Skeletal muscle cell (primary cell): ENCODE results near the gene MLYCD.
A peak's percentile ranks its signal among the peaks of the same experiment; 100 is the strongest.

Experiments
- DNase-seq: peaks from one replicate; pipeline ENCODE4 v3.0.0-alpha.2; 2010; ENCODE audit warnings: low read depth
- H3K4me3 ChIP-seq: 2 replicates; pipeline ENCODE4 v1.5.1; 2011; ENCODE audit warnings: low read depth, mild to moderate bottlenecking, control low read depth, low read length, moderate library complexity

Gene MLYCD

DNA sequence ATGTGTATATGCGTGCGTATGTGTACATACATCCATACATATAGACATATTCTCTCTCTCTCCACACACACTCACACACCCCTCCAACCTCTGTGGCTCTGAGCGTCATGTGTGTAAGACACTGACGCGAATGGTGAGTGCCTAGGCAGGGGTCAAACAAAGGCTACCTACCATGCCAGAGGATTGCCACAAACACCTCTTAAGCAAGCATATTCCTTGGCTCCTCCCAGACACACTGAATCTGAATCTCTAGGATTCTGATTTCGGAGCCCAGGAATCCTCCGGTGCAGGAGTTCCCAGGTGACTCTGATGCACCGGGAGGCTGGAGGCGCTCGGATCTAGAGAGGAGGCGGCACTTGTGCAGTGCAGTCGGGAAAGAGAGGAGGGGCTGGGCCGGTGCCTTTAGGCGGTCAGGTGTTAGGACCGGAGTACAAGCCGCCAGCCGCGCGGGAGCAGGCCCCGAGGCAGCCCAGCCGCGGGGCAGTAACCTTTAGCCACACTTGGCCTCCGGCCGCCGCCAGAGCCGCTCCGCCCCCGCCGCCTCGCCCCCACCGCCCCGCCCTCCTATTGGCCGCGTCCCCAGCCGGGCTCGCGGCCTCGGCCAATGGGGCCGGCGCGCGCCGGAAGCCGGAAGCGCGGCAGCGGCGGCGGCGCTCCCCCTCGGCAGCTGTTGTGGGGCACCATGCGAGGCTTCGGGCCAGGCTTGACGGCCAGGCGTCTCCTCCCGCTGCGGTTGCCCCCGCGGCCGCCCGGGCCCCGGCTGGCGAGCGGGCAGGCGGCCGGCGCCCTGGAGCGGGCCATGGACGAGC, at the start of gene MLYCD:
MLYCD (plus strand) TSS at position 653 of the 809 bp plus-strand sequence; CDS start at position 683, 30 bp downstream.
- no peak for DNase-seq
- peak within 1 kb of the TSS; percentile 69 for H3K4me3 ChIP-seq

DNA sequence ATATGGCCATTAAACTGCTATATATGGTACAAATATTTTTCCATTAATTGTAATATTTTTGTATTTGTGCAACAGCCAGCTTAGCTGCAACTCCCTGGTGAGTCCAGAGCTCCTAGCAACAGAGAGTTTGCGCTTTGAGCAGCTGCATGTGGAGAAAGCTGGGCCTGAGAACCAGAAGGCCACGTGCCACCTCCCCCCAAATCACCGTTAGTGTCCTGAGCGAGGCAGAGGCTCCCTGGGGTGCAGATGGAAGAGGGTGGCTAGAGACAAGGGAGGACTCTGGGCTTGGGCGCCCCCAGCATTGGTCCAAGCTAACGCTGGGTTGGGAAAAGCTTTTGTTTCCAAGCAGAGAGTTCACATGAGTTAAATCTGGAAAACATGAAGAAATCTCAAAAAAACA, 49.5 kb upstream of the MLYCD start:
- no peak for DNase-seq
- no peak overlapping the region for H3K4me3 ChIP-seq

DNA sequence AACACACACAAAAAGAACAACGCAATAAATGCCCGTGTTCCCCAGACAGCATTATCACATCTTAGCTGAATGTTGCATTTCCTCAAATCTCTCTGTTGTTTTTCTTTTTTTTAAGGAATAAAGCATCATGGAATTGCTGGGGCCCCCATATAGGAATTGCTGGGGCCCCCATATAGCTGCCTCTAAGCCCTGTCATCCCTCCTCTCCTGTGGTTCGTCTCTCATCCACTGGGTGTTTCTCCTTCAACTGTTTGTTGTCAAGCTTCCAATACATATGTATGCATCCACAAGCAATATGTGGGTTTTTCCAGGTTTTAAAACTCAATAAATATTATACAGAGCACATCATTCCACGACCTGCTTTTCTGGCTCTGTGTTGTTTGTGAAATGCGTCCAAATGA, 48.0 kb upstream of the MLYCD start:
- no peak overlapping the region for H3K4me3 ChIP-seq
- no peak for DNase-seq

DNA sequence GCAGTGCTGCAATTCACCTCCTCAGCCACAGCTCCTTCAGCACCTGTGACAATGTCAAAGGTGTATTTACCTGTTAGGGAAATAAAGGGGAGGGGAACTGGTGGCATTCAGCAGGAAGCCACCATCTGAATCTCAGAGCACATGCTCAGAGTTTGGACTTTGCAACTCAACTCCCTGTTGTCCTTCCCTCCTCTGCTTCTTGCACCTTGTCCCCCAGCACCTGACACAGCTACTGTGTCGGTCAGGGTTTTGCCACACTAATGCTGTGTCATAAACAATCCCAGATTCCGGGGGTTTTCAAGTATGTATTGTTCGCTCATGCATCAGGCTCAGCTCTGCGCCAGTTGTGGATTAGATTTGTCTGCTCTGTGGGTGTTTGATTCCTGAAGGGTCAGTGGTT, 47.4 kb upstream of the MLYCD start:
- H3K4me3 ChIP-seq = no peak overlapping the region
- no peak for DNase-seq

DNA sequence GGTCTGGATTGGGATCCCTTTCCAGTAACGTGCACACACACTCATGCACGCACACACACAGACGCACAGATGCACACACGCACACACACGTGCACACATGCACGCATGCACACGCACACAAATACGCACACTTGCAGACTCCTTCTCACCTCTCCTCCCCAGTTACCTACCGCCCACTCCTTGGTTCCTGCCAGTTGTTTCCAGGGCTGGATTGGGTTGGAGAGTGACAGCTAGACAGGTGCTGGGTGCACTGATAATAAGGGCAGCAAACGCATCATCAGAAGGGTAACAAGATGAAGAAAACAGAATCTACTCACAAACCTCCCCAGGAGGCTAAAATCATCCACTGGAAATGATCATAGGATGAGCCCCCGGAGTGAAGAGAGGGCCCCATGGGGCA, 46.1 kb upstream of the MLYCD start:
- no peak overlapping the region for H3K4me3 ChIP-seq
- DNase-seq = no peak

DNA sequence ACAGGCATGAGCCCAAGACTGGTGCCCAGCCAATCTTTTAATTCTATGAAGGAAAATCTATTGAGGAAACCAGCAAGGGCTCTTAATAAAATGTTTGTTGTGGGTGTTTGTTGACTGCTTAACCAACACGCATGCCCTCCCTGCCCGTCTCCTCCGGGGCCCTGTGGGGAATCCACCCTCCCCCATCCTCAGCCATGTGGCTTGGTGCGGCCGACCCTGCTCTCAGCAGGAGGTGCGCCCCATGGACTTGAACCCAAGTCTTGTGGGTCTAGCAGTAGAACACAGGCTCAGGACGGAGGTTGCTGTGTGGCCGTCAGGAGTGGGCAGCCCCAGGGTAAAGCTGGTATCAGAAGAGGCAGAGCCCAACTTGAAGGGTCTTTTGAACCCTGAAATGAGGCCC, 45.1 kb upstream of the MLYCD start:
- no peak overlapping the region for H3K4me3 ChIP-seq
- DNase-seq = no peak

DNA sequence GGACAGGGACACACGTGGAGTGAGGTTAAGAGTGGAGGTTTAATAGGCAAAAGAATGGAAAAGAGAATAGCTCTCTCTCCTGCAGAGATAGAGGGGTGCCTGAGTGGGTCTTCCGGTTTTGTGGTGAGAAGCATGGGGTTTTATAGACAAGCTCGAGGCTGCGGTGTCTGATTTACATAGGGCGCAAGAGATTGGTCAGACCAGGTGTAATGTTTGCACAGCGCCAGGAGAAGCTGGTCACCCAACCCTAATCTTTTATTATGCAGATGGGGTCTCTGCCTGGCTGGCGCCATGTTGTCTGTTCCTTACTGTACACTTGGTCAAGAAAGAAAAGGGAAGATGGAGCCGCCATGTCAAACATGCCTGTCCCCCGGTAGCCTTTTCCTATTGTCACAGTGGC, 44.5 kb upstream of the MLYCD start:
- no peak overlapping the region for H3K4me3 ChIP-seq
- no peak for DNase-seq

DNA sequence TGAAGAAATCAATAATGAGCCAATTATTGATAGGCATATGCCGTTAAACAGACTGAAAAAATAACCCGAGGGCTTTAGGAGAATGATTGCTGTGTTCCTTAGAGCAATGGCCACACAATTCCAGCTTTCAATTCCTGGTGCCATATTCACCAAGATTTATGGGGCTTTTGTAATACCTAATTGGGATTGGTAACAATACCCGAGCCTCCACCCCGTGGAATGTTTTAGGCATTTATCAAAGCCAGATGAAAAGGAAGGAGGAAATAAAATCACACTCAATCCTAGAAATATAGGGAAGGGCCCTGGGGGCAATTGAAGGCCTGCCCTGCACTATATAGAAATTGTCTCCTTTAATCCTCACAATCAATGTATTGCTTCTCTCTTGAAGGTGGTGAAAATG, 42.1 kb upstream of the MLYCD start:
- no peak overlapping the region for H3K4me3 ChIP-seq
- DNase-seq = no peak

DNA sequence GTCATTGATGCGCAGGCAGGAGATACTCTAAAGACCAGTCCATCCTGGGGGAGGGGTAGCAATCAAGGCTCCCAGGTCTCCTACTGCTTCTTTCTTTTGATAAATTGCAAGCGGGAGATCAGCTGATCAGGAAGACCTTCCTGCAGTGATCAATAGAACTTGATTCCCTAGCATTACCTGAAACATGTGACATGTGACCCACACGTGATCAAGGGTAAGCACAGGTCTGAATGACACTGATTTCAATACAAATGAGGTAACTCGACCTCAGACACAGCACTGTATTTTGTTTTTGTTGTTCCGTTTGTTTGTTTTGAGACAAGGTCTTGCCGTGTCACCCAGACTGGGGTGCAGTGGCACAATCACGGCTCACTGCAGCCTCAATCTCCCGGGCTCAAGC, 39.6 kb upstream of the MLYCD start:
- DNase-seq = no peak
- no peak overlapping the region for H3K4me3 ChIP-seq

DNA sequence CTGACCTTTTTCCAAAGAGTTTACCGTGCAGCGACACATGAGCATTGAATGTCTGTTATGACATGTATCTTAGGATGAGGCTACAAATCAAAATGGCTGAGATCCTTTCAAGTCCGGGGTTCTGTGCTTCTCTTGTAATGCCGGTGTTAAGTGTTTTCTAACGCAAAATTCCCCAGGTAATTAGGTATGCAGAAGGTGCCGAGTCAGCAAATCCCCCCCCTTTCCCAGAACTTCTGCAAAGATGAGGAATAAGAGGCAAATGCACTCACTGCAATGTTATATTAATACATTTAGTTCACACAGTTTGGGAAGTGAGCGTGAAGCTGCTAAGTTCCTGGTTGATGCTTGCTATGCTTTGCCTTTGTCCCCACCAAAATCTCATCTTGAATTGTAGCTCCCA, 36.3 kb upstream of the MLYCD start:
- no peak for DNase-seq

DNA sequence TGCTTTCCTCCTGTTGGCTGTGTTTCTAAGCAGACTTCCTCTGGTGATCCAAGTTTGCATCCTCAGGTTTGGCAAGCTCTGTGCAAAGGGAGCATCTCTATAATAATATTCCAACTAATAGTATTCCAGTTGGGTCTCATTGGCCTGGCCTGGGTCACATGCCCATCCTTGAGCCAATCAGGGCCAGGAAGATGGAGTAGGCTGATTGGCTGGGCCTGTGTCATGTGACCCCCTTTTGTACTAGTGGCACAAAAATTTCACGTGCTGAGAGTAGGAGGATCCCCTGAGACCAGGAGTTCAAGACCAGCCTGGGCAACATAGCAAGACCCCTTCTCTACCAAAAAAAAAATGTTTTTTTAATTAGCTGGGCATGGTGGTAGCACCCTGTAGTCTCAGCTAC, 35.2 kb upstream of the MLYCD start:
- no peak overlapping the region for H3K4me3 ChIP-seq
- no peak for DNase-seq

More for the DNA sequence above, 36.3 kb upstream of the MLYCD start:
- H3K4me3 ChIP-seq = no peak overlapping the region

DNA sequence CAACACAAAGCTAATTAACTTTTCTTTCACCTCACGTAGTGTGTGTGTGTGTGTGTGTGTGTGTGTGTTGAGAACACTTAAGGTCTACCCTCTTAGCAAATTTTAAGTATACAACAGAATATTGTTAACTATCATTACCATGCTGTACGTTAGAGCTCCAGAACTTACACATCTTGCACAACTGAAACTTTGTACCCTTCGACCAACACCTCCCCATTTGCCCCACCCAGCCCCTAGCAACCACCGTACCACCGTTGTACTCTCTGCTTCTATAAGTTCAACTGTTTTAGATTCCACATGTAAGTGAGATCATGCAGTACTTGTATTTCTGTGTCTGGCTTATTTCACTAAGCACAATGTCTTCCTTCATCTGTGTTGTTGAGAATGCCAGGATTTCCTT, 28.1 kb upstream of the MLYCD start:
- H3K4me3 ChIP-seq = no peak overlapping the region
- no peak for DNase-seq

DNA sequence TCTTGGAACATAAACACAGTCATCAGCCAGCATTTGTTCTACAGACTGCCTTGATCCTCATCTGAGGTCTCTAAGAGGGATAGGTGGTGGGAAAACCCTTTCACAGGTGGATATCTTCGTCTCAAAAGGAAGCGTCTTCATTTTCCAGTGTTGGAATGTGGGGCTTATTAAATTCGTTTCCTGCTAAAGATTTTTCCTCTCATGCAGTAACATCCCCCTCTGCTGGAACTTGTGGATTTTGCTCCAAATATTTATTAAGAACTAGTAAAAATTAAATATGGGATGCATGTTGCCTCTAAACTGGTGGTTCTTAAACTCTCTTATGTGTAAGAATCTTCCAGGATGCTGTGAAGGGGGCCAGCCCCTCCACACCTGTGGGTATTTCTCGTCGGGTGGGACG, 20.1 kb upstream of the MLYCD start:
- no peak overlapping the region for H3K4me3 ChIP-seq
- no peak for DNase-seq

DNA sequence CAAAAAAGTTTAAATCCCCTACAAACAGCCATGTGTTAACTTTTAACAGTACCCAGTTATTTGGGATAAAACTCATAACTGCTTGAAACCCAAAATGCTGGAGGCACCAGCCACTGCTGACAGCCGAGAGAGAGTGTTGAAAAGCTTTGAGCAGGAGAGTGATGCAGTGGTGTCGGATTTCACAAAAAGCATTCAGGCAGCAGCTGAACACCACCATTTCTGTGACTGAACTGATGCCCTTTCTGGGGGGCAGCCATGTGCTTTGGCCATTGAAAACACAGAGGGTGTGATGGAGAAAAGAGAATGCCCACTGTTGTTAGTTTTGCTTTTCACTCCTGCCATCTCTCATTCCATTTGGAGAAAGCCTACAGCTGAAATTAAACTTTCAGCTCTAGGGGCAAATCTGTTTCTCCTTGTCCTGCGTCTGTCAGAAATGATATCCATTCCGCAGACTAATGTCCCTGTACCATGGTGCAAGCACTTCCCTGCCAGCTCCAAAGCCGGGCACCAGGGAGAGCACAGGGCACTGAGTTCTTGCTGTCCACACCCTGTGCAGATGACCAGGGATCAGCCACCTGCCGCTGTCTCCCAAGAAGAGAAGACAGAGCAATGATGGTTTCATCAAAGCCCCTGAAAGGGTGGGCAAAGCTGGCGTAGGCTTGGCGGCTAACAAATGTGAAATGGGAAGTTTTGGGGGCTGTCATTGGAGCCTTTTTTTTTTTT, 16.6 kb upstream of the MLYCD start:
- H3K4me3 ChIP-seq = no peak overlapping the region
- DNase-seq = no peak

DNA sequence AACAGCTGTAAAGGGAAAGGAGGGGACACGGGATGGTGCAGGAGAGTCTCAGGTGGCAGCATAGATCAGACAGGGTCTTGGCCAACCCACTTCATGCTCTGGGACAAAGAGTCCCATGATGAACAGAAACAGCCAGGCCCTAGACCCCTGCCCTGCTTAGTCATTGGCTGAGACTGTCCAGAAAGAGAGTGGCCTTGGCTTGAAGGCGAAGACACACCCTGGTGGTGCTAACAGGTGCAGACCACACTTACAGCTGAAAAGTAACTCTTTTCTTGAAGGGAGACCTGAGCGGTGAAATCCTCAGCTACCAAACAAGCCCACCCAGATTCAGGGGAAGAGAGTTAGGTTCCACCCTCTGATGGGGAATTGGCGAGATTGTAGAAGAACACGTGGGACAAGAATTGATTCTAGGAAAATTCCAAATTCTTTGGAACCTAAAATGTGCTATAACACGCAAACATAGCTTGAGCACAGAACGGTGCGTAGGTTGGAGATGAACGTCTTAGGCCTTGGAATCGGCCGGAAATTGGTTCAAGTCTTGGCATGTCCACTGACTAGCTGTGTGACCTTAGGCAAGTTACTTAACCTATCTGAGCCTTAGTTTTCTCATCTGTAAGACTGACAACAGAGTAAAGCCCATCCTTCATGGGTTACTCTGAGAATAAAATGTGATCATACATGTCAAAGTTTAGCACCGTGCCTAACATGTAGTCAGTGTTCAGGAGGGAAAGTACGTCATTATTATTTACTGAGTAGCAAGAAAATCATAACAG, 12.5 kb upstream of the MLYCD start:
- DNase-seq = no peak
- no peak overlapping the region for H3K4me3 ChIP-seq

DNA sequence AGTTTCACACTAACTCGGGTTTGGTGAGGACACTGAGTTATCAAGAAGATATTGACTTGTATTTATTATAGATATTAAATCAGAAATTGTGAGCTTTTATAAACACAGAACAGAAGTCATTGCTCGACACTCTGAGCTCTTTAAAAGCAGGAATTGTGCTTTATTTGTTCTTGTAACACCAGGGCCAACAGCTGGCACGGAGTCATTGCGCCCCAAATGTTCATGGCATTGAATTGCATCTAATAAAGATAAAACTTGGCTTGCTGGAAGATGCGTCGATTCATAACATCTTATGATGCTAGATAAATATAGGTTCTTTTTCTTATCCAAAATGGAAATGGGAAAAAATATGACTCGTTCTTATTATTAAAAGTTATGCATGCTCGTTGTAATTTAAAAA, 11.8 kb upstream of the MLYCD start:
- no peak for DNase-seq
- H3K4me3 ChIP-seq = no peak overlapping the region

DNA sequence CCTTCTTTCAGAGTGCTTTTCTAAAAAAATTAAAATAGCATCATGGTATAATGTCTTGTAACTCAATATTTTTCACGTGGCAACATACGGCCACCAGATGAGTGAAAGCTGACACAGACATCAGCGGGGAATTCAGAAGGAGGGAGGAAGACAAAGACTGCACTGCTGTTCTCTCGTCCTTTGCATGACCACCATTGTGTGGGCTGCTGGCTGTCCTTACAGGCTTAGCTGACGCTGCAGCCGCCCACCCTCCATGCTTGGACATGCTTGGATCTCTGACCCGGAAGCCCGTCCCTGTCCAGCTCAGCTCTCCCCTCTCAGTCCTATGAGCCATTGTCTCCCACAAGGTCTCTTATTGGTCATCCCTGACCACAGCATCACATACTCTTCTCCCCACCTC, 11.4 kb upstream of the MLYCD start:
- DNase-seq = no peak
- H3K4me3 ChIP-seq = no peak overlapping the region

DNA sequence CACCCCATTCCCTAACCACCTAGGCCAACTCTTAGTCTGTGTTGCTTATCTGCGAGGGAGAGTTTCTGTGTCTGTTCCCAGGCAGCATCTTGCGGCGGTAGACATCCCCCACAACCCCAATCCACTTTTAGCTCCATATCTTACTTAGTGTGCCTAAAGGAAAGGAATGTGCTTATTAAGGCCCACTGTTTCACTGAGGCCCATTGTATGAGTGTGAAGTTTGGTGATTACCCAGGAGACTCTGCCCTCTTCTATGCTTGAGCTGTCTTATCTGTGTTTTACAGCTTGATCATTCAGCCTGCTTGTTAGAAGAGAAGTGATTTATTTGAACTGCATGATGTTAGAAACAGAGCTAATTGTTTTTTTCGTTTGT, 10.3 kb upstream of the MLYCD start:
- H3K4me3 ChIP-seq = no peak overlapping the region
- no peak for DNase-seq

DNA sequence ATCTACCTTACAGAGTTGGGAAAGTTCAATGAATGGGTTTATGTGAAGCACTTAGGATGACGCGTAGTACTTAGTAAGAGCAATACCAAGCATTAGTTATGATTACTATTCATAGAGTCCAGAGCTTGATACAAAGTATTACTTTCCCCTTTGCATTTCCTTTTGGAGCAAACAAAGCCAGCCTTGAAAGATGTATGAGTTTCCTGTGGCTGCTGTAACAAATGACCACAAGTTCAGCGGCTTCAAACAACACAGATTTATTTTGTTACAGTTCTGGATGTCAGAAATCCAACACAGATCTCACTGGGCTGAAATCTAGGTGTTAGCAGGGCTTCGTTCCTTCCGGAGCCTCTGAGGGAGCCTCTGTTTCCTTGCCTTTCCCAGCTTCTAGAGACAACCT, 8.6 kb upstream of the MLYCD start:
- no peak for DNase-seq
- no peak overlapping the region for H3K4me3 ChIP-seq

DNA sequence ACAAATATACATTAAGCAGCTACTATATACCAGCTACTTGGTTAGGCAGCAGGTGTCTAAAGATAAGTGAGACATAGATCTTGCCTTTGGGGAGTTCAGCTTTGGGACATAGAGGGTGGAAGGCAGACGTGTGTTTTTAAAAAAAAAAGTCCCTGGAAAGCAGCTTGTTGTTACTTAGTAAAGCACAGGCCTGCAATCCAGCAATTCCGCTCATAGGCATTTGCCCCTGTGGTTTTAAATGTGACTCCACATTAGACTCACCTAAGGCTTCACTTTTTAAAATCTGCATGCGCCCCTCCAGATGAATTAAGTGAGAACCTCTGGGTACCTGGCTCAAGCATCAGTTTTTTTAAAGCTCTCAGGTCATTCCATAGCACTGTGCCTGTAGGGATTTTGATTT, 7.2 kb upstream of the MLYCD start:
- no peak for DNase-seq

More for the DNA sequence above, 7.2 kb upstream of the MLYCD start:
- H3K4me3 ChIP-seq = no peak overlapping the region
